H1 (cell line): ENCODE measurements around the gene INPPL1. TPM values are rescaled to one million over a fixed set of nuclear protein-coding genes. Genes with fewer than 3 reads are reported as not detected.

Experiments used
- CTCF ChIA-PET: fragments of 300-600 bp; sonication (Branson Sonifier 250); formaldehyde crosslinking; loops from one replicate; lab custom pipeline; 2021; ENCODE audit not compliant: partially characterized antibody; lab: Charles Lee
- POLR2A ChIA-PET: fragments of 300-600 bp; sonication (Branson Sonifier 250); formaldehyde crosslinking; loops from one replicate; lab custom pipeline; 2021; ENCODE audit warnings: inconsistent platforms; ENCODE audit not compliant: partially characterized antibody; lab: Charles Lee
- DNase-seq, 2 experiments: peaks; one replicate each; pipeline versions ENCODE4 v3.0.0 to v3.0.0-alpha.2; 2010 to 2022; ENCODE audit warnings: low spot score in 2 of 2, low read depth in 1 of 2, mixed read lengths in 1 of 2
- FAIRE-seq: peaks from 2 replicates; lab custom pipeline; 2011; peaks lifted over from hg19 to GRCh38; lab: Jason Lieb, UNC
- H2AFZ ChIP-seq: 2 replicates; pipeline ENCODE4 v1.8.1; 2012; ENCODE audit warnings: low read length, inconsistent platforms
- H2AK5ac ChIP-seq: 2 replicates; pipeline ENCODE4 v1.6.1; 2013; ENCODE audit warnings: low read depth, low read length
- H2BK120ac ChIP-seq: replicated peaks from 2 replicates; pipeline ENCODE3; 2013; ENCODE audit warnings: low read depth, low read length, inconsistent platforms
- H2BK12ac ChIP-seq: 2 replicates; pipeline ENCODE4 v1.6.1; 2013; ENCODE audit warnings: low read depth, low read length
- H2BK15ac ChIP-seq: 2 replicates; pipeline ENCODE4 v1.6.1; 2013; ENCODE audit warnings: low read length
- H2BK20ac ChIP-seq: 2 replicates; pipeline ENCODE4 v1.6.1; 2013; ENCODE audit warnings: low read length
- H2BK5ac ChIP-seq: 2 replicates; pipeline ENCODE4 v1.6.1; 2013; ENCODE audit warnings: low read depth, low read length
- H3K14ac ChIP-seq: 2 replicates; pipeline ENCODE4 v1.6.1; 2013; ENCODE audit warnings: inconsistent platforms; ENCODE audit not compliant: insufficient read length
- H3K18ac ChIP-seq: 2 replicates; pipeline ENCODE4 v1.6.1; 2013; ENCODE audit warnings: low read length; ENCODE audit errors: extremely low read depth
- H3K23ac ChIP-seq: 2 replicates; pipeline ENCODE4 v1.6.1; 2013; ENCODE audit warnings: inconsistent platforms; ENCODE audit not compliant: insufficient read length
- H3K23me2 ChIP-seq: 2 replicates; pipeline ENCODE4 v1.6.1; 2013; ENCODE audit warnings: low read depth, low read length
- H3K27ac ChIP-seq: 2 replicates; pipeline ENCODE4 v1.6.1; 2011; ENCODE audit warnings: low read depth, low read length, inconsistent platforms
- H3K27me3 ChIP-seq, 4 experiments: replicated peaks in 1 of 4; 1 replicate in 1 of 4; 2 replicates in 3 of 4; pipeline versions ENCODE4 v1.6.1 to v1.8.1; 2011 to 2013; ENCODE audit warnings: low read length in 3 of 4, mild to moderate bottlenecking in 3 of 4, inconsistent platforms in 2 of 4, mixed read lengths in 2 of 4, moderate library complexity in 1 of 4; ENCODE audit not compliant: control insufficient read depth in 3 of 4, insufficient read depth in 3 of 4; ENCODE audit errors: extremely low read depth in 1 of 4
- H3K36me3 ChIP-seq, 4 experiments: 2 replicates each; pipeline versions ENCODE4 v1.6.1 to v1.8.1; 2011 to 2013; ENCODE audit warnings: mild to moderate bottlenecking in 4 of 4, low read length in 3 of 4, moderate library complexity in 2 of 4, control low read depth in 1 of 4, inconsistent platforms in 1 of 4; ENCODE audit not compliant: insufficient read depth in 4 of 4, control insufficient read depth in 2 of 4
- H3K4ac ChIP-seq: replicated peaks from 2 replicates; pipeline ENCODE3; 2013; ENCODE audit warnings: low read length, low read depth, mixed read lengths, inconsistent platforms; ENCODE audit not compliant: insufficient read length
- H3K4me1 ChIP-seq, 4 experiments: replicated peaks in 1 of 4; 1 replicate in 1 of 4; 2 replicates in 3 of 4; pipeline versions ENCODE4 v1.6.1 to v1.8.1; 2011 to 2013; ENCODE audit warnings: low read length in 3 of 4, inconsistent platforms in 2 of 4, mixed read lengths in 1 of 4; ENCODE audit not compliant: insufficient read depth in 4 of 4, control insufficient read depth in 3 of 4
- H3K4me2 ChIP-seq, 2 experiments: 2 replicates each; pipeline versions ENCODE4 v1.6.1 to v1.8.1; 2011 to 2013; ENCODE audit warnings: low read depth in 2 of 2, low read length in 2 of 2, control low read depth in 1 of 2, inconsistent platforms in 1 of 2, mild to moderate bottlenecking in 1 of 2; ENCODE audit not compliant: insufficient read depth in 1 of 2
- H3K4me3 ChIP-seq, 4 experiments: fragments of 200-600, 300-600 bp in 1 of 4; sonication (generic), shearing (Covaris generic), sonication (Bioruptor Twin) in 1 of 4; 2 replicates each; pipeline versions ENCODE4 v1.5.1 to v1.8.1; 2011 to 2016; ENCODE audit warnings: low read length in 4 of 4, low read depth in 3 of 4, control low read depth in 2 of 4, inconsistent platforms in 2 of 4, mild to moderate bottlenecking in 2 of 4, mixed read lengths in 1 of 4, moderate library complexity in 1 of 4; ENCODE audit not compliant: insufficient read depth in 2 of 4; ENCODE audit errors: extremely low read depth in 1 of 4
- H3K56ac ChIP-seq: replicated peaks from 2 replicates; pipeline ENCODE3; 2013; ENCODE audit warnings: low read depth, mild to moderate bottlenecking, mixed read lengths, low read length, inconsistent platforms; ENCODE audit not compliant: insufficient read length
- H3K79me1 ChIP-seq: 2 replicates; pipeline ENCODE4 v1.6.1; 2013; ENCODE audit warnings: low read depth, low read length, control low read depth
- H3K79me2 ChIP-seq, 2 experiments: 2 replicates each; pipeline versions ENCODE4 v1.6.1 to v1.8.1; 2012 to 2013; ENCODE audit warnings: low read length in 2 of 2, mild to moderate bottlenecking in 2 of 2, inconsistent platforms in 1 of 2; ENCODE audit not compliant: insufficient read depth in 2 of 2, control insufficient read depth in 1 of 2
- H3K9ac ChIP-seq, 4 experiments: replicated peaks in 1 of 4; 1 replicate in 1 of 4; 2 replicates in 3 of 4; pipeline versions ENCODE4 v1.6.1 to v1.8.1; 2011 to 2013; ENCODE audit warnings: low read depth in 3 of 4, low read length in 3 of 4, control low read depth in 2 of 4, mild to moderate bottlenecking in 2 of 4, moderate library complexity in 2 of 4, inconsistent platforms in 1 of 4; ENCODE audit errors: extremely low read depth in 1 of 4
- H3K9me3 ChIP-seq, 2 experiments: 2 replicates each; pipeline versions ENCODE4 v1.6.1 to v1.8.1; 2012 to 2013; ENCODE audit warnings: mild to moderate bottlenecking in 2 of 2, moderate library complexity in 2 of 2, control low read depth in 1 of 2, inconsistent platforms in 1 of 2, low read depth in 1 of 2, low read length in 1 of 2, mixed read lengths in 1 of 2; ENCODE audit not compliant: insufficient read depth in 2 of 2
- H4K20me1 ChIP-seq, 2 experiments: replicated peaks in 1 of 2; 2 replicates each; pipeline versions ENCODE3 to v1.8.1; 2011 to 2013; ENCODE audit warnings: inconsistent platforms in 2 of 2, low read length in 2 of 2, mild to moderate bottlenecking in 1 of 2; ENCODE audit not compliant: insufficient read depth in 2 of 2, control insufficient read depth in 1 of 2
- H4K5ac ChIP-seq: 2 replicates; pipeline ENCODE4 v1.6.1; 2013; ENCODE audit warnings: low read length, low read depth, mixed read lengths, inconsistent platforms; ENCODE audit not compliant: insufficient read length
- H4K8ac ChIP-seq: 2 replicates; pipeline ENCODE4 v1.8.0; 2013; ENCODE audit warnings: mild to moderate bottlenecking, moderate library complexity, low read length, inconsistent platforms; ENCODE audit not compliant: insufficient read depth; ENCODE audit errors: extremely low read depth
- H4K91ac ChIP-seq: replicated peaks from 2 replicates; pipeline ENCODE3; 2013; ENCODE audit warnings: low read length, mixed read lengths, inconsistent platforms; ENCODE audit not compliant: insufficient read length
- BACH1 ChIP-seq: IDR thresholded peaks from 2 replicates; pipeline ENCODE4 v1.6.1; 2012; ENCODE audit warnings: low read length, improper control_type of control experiment
- CHD1 ChIP-seq: IDR thresholded peaks from 2 replicates; pipeline ENCODE4 v1.6.1; 2012; ENCODE audit warnings: low read depth, low read length, improper control_type of control experiment
- CHD2 ChIP-seq: IDR thresholded peaks from 2 replicates; pipeline ENCODE4 v1.6.1; 2012; ENCODE audit warnings: low read length, improper control_type of control experiment
- EZH2 ChIP-seq: fragments of 200-600 bp; sonication (generic); IDR thresholded peaks from 2 replicates; pipeline ENCODE4 v1.7.1; 2012; ENCODE audit warnings: low read depth, mild to moderate bottlenecking, moderate library complexity, low read length, inconsistent platforms; ENCODE audit not compliant: severe bottlenecking
- RNF2 ChIP-seq: fragments of 200-900, 300-1000 bp; sonication (generic); IDR thresholded peaks from 2 replicates; pipeline ENCODE4 v1.7.1; 2016; ENCODE audit warnings: borderline replicate concordance, low read depth, mild to moderate bottlenecking, antibody characterized with exemption, low read length; ENCODE audit not compliant: poor library complexity, severe bottlenecking; ENCODE audit errors: missing control alignments
- SUZ12 ChIP-seq: fragments of 200-600 bp; sonication (generic); IDR thresholded peaks from 2 replicates; pipeline ENCODE4 v1.6.1; 2012; ENCODE audit warnings: mild to moderate bottlenecking, inconsistent platforms, low read length, moderate library complexity, mixed read lengths
- WGBS, 2 experiments: shearing (Covaris generic) in 1 of 2; methylation state at CpG; one replicate each; pipeline versions ENCODE4 v1.1.6 to v1.1.7; 2013 to 2015; ENCODE audit warnings: low lambda C conversion rate in 2 of 2, mixed read lengths in 2 of 2, inconsistent platforms in 1 of 2, low coverage in 1 of 2, missing lambda C conversion rate in 1 of 2; ENCODE audit not compliant: insufficient replicate concordance in 2 of 2, insufficient coverage in 1 of 2, insufficient read length in 1 of 2; ENCODE audit errors: extremely low coverage in 1 of 2, missing lambda C conversion rate in 1 of 2; 5-methylcytosine and 5-hydroxymethylcytosine counted together
- polyA plus RNA-seq, 7 experiments: library from polyadenylated mRNA; depleted of rRNA in 3 of 7; stranded (reverse) in 5 of 7; unstranded in 2 of 7; fragments of >200 nt in 5 of 7; fragments of 200-250 nt in 2 of 7; gene quantifications; 1 replicate in 5 of 7; 2 replicates in 1 of 7; 4 replicates in 1 of 7; pipeline versions ENCODE4 v1.2.1 to v1.2.3, GENCODE V29; 2011 to 2013; ENCODE audit warnings: missing spikeins in 2 of 7, mixed read lengths in 2 of 7
- total RNA-seq: library from RNA; stranded (reverse); fragmentation: NEBNext Ultra II Directional; extraction: Animal tissue kit (Norgen Biotek cat#: 25700); gene quantifications from 2 replicates; pipeline ENCODE4 v1.2.1, GENCODE V29; 2021
- TF ChIP-seq, protein P1 (sequence below): IDR thresholded peaks from 2 replicates; pipeline ENCODE4 v1.6.1; 2011; ENCODE audit warnings: low read length, improper control_type of control experiment
- TF ChIP-seq, protein P2 (sequence below): IDR thresholded peaks from 2 replicates; pipeline ENCODE4 v1.6.1; 2011; ENCODE audit warnings: low read depth, mild to moderate bottlenecking, low read length; ENCODE audit not compliant: insufficient read depth

The INPPL1 gene
- total and polyA plus RNA-seq, 2 of the 8 experiments (the other 6 are each of a cell fraction or from before 2014, with no cell fraction given) = 54.5 to 79.5 TPM

DNA sequence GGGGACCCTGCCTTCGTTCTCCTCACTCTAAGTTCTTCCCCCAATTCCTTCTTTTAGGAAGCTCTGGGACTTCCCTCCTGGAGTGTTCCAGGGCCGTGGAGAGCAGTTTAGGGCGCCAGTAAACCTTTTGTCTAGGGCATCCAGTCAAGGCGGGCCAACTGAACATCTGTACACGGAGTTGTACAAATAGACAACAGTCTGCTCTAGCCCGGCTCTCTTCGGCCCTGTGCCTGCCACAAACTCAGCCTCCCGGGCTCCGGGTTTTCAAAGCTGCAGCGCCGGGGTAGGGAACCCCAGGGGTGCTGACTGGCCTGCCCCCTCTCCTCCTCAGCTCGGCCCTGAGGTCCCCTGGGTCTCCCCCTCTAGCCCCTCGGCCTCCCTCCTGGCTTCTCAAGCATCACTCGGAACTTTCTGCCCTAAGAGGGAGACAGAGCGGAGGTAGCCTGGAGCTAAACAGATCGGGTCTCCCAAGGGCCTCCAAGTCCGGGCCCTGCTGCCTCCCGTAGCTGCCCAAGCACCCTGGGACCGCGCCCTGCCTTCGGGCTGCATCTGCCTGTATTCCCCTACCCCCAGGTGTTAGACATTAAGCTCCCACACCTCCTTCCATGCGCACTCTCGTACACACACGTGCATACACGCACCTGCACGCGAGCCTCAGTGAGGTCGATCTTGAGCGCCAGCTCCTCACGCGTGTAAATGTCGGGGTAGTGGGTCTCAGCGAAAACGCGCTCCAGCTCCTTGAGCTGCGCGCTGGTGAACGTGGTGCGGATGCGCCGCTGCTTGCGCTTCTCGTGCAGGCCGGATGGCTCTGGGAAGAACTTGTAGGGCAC, 16.1 kb downstream of the INPPL1 start:
- H2BK5ac ChIP-seq = no peak overlapping the region
- no peak overlapping the region for H2AFZ ChIP-seq
- peaks cover 8 to 11% of the 10 kb centered on the region in 2 experiments for H4K20me1 ChIP-seq
- no peak overlapping the region for H2AK5ac ChIP-seq
- no peak overlapping the region for H4K91ac ChIP-seq
- peak overlapping the region; percentile 87; the same call in 1 of the 2 replicates for H3K18ac ChIP-seq
- H3K23ac ChIP-seq = no peak overlapping the region
- no peak overlapping the region for H2BK20ac ChIP-seq
- H3K4me3 ChIP-seq = peak overlapping the region; percentile 7 to 60 (median 34); a peak in 5 of 8 replicates
- H3K4me1 ChIP-seq = peaks cover 5 to 40% (median 24%) of the 10 kb centered on the region in 4 experiments
- no peak overlapping the region for H2BK120ac ChIP-seq
- no peak overlapping the region for H4K8ac ChIP-seq
- peak overlapping the region; percentile 71 for H3K4ac ChIP-seq
- H3K9me3 ChIP-seq = no peaks in the 10 kb centered on the region; a peak in 1 of 4 replicates
- ChIA-PET CTCF (interaction anchor here (0.7 to 10.0 kb wide), 7 partner anchors 13 to 191 kb away, joined by 3 to 101 read pairs (median 4); partner anchors contain the start of genes CLPB and INPPL1), POLR2A (interaction anchor here (0.7 to 7.7 kb wide), 4 partner anchors 15 to 128 kb away, joined by 3 to 160 read pairs (median 6); partner anchors contain the start of genes ANAPC15 and INPPL1)
- H2BK15ac ChIP-seq = no peak overlapping the region; the same call in 1 of the 2 replicates
- H2BK12ac ChIP-seq = peak overlapping the region; percentile 20; the same call in 1 of the 2 replicates
- H3K56ac ChIP-seq = no peak overlapping the region
- no peak overlapping the region for H3K9ac ChIP-seq
- WGBS, 2 experiments = 12% methylated on average over 35 of the region's 44 CpGs; no CpG with 5 or more reads in 1 of the 2 experiments
- H3K23me2 ChIP-seq = peaks cover 20% of the 10 kb centered on the region; the same call in 1 of the 2 replicates
- H3K79me1 ChIP-seq = no peaks in the 10 kb centered on the region
- FAIRE-seq (no peak), DNase-seq (peak in 1 of 2 experiments; percentile 68)
- H3K4me2 ChIP-seq = peak overlapping the region; percentile 87 to 90
- H3K27me3 ChIP-seq = peaks cover 56 to 72% (median 68%) of the 10 kb centered on the region in 4 experiments
- no peak overlapping the region for H3K14ac ChIP-seq
- H3K79me2 ChIP-seq = no peaks in the 10 kb centered on the region
- H4K5ac ChIP-seq = no peak overlapping the region
- peaks cover 4 to 17% (median 8%) of the 10 kb centered on the region in 4 experiments; a peak in 6 of 8 replicates for H3K36me3 ChIP-seq
- no peak overlapping the region for H3K27ac ChIP-seq
- peak; percentile 61 for TF ChIP-seq RNF2
- peak; percentile 93 for TF ChIP-seq SUZ12
- no peak for TF ChIP-seq CHD1
- no peak for TF ChIP-seq CHD2
- TF ChIP-seq, protein P1, sequence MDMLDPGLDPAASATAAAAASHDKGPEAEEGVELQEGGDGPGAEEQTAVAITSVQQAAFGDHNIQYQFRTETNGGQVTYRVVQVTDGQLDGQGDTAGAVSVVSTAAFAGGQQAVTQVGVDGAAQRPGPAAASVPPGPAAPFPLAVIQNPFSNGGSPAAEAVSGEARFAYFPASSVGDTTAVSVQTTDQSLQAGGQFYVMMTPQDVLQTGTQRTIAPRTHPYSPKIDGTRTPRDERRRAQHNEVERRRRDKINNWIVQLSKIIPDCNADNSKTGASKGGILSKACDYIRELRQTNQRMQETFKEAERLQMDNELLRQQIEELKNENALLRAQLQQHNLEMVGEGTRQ = no peak
- TF ChIP-seq, protein P2, sequence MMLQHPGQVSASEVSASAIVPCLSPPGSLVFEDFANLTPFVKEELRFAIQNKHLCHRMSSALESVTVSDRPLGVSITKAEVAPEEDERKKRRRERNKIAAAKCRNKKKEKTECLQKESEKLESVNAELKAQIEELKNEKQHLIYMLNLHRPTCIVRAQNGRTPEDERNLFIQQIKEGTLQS = no peak
- peak; percentile 95 for TF ChIP-seq EZH2
- TF ChIP-seq BACH1 = peak; percentile 40; the same call in 1 of the 2 replicates
